ENCODE measurements around the gene NKX2-2. TPM values are rescaled to one million over a fixed set of nuclear protein-coding genes. Genes with fewer than 3 reads are reported as not detected.

NKX2-2 gene
- total and polyA plus RNA-seq, 2 of the 4 experiments (the other 2 are of a cell fraction): not detected

DNA sequence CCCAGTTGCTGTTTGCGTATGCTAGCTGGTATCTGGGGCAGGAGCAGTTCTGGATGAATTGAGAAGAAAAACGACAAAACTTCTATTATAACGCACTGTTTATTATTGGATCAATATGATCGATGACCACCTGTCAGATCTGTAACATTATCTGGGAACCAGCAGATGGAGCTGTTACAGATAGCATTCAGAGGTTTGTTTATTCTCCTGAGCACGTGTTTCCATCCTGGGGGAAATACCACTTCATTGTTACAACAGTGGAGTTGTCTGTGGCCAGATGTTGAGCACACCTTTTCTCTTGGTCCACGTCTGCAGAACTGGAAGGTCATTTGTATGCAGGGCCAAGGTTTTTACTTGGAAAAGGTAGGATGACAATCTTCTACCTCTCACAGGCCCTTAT is 16.0 kb upstream of the NKX2-2 start:
- no peaks in the 10 kb centered on the region for H4K20me1 ChIP-seq (ENCODE audit: insufficient read depth, low read length)
- no peak for ATAC-seq (ENCODE audit: low read depth)
- H3K4me1 ChIP-seq (ENCODE audit: control insufficient read depth, insufficient read depth, low read length): no peaks in the 10 kb centered on the region
- no peak overlapping the region for H4K8ac ChIP-seq (ENCODE audit: low read depth in 2 of 2, low read length in 2 of 2)
- ChIA-PET CTCF (no interaction called here), POLR2A (ENCODE audit: unreplicated experiment) (no interaction called here)
- H3K79me1 ChIP-seq (ENCODE audit: low read depth in 1 of 2, low read length in 2 of 2): no peaks in the 10 kb centered on the region
- H3K27ac ChIP-seq (ENCODE audit: insufficient read depth, low read length): no peak overlapping the region
- no peak for DNase-seq
- no peak overlapping the region for H2AK9ac ChIP-seq (replicated peaks; ENCODE audit: low read depth, low read length, poor library complexity)
- no peaks in the 10 kb centered on the region for H3K9me1 ChIP-seq (ENCODE audit: insufficient read depth, low read length)
- no peak overlapping the region for H3K18ac ChIP-seq (ENCODE audit: low read depth, low read length)
- no peak overlapping the region for H3K9ac ChIP-seq (ENCODE audit: low read depth, low read length)
- no peak overlapping the region for H3K4me2 ChIP-seq (ENCODE audit: low read depth, low read length)
- WGBS, 2 experiments (ENCODE audit: extremely low coverage in 2 of 2, insufficient read length in 1 of 2): no CpG with 5 or more reads among the region's 6 CpGs
- H2BK20ac ChIP-seq (ENCODE audit: low read depth, low read length): no peak overlapping the region
- H3K56ac ChIP-seq (ENCODE audit: extremely low read depth, insufficient read depth, low read length): no peak overlapping the region
- no TSS peak for BruUV-seq (replicated peaks)
- no peak overlapping the region for H2BK5ac ChIP-seq (ENCODE audit: low read depth, low read length, poor library complexity, severe bottlenecking)
- no peak overlapping the region for H2AFZ ChIP-seq (replicated peaks; ENCODE audit: low read length, poor library complexity)
- intact Hi-C loops (cut with micrococcal nuclease): no loop called here
- H3K9me3 ChIP-seq (ENCODE audit: control insufficient read depth, insufficient read depth, low read length): no peaks in the 10 kb centered on the region
- no peak for TF ChIP-seq CEBPB (IDR thresholded peaks at IDR 0.05; ENCODE audit: low read depth, low read length)
- TF ChIP-seq USF2 (IDR thresholded peaks at IDR 0.05; ENCODE audit: low read depth, low read length): no peak
- no peak for TF ChIP-seq NFE2L2 (IDR thresholded peaks at IDR 0.05; ENCODE audit: low read depth, low read length)
- TF ChIP-seq MAZ (IDR thresholded peaks at IDR 0.05; ENCODE audit: borderline replicate concordance, low read depth, low read length): no peak
- no peak for TF ChIP-seq CHD1 (IDR thresholded peaks at IDR 0.05; ENCODE audit: low read depth, low read length)
- no peak for TF ChIP-seq BHLHE40 (IDR thresholded peaks at IDR 0.05; ENCODE audit: low read depth, low read length)
- no peak for TF ChIP-seq RAD21 (IDR thresholded peaks at IDR 0.05; ENCODE audit: low read length)
- TF ChIP-seq RCOR1 (IDR thresholded peaks at IDR 0.05; ENCODE audit: insufficient replicate concordance, low read length): no peak
- TF ChIP-seq, protein P1, sequence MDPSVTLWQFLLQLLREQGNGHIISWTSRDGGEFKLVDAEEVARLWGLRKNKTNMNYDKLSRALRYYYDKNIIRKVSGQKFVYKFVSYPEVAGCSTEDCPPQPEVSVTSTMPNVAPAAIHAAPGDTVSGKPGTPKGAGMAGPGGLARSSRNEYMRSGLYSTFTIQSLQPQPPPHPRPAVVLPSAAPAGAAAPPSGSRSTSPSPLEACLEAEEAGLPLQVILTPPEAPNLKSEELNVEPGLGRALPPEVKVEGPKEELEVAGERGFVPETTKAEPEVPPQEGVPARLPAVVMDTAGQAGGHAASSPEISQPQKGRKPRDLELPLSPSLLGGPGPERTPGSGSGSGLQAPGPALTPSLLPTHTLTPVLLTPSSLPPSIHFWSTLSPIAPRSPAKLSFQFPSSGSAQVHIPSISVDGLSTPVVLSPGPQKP (IDR thresholded peaks at IDR 0.05; ENCODE audit: borderline replicate concordance, low read depth, low read length): no peak
- no peak for TF ChIP-seq POLR2A (IDR thresholded peaks at IDR 0.05; ENCODE audit: low read depth, low read length)
- TF ChIP-seq MAFK (IDR thresholded peaks at IDR 0.05; ENCODE audit: low read depth, low read length): no peak
- TF ChIP-seq SMC3 (IDR thresholded peaks at IDR 0.05; ENCODE audit: low read depth, low read length): no peak
- TF ChIP-seq MXI1 (IDR thresholded peaks at IDR 0.05; ENCODE audit: borderline replicate concordance, low read depth, low read length): no peak
- H4K5ac ChIP-seq (ENCODE audit: low read depth, low read length): no peak overlapping the region
- no peak overlapping the region for H3K4me3 ChIP-seq (ENCODE audit: insufficient read depth, low read depth, low read length)
- H2BK15ac ChIP-seq (ENCODE audit: low read depth, low read length): no peak overlapping the region
- H3K27me3 ChIP-seq (ENCODE audit: control insufficient read depth, insufficient read depth, low read length): peaks cover 6% of the 10 kb centered on the region
- in situ Hi-C loops (cut with MboI; ENCODE audit: low sequenced_read_pairs): no loop called here
- dilution Hi-C loops (cut with HindIII; ENCODE audit: low sequenced_read_pairs, unreplicated experiment): no loop called here
- no peak overlapping the region for H3K14ac ChIP-seq (replicated peaks; ENCODE audit: low read depth, low read length)
- H4K91ac ChIP-seq (ENCODE audit: insufficient read depth, low read depth, low read length): no peak overlapping the region
- no peak overlapping the region for H3K23ac ChIP-seq (ENCODE audit: low read depth, low read length)
- no peak overlapping the region for H3K4ac ChIP-seq (ENCODE audit: low read depth, low read length)
- no peak overlapping the region for H2AK5ac ChIP-seq (ENCODE audit: low read depth, low read length)
- H2BK120ac ChIP-seq (ENCODE audit: low read depth, low read length): no peak overlapping the region
- H3K36me3 ChIP-seq (ENCODE audit: control insufficient read depth, insufficient read depth, low read length): no peaks in the 10 kb centered on the region
